Uterus (tissue), 2 donors: ENCODE data around the gene CACNA2D2.

ENCODE experiments used
- POLR2A ChIP-seq, 2 donors: fragments of 450-650 bp; IDR thresholded peaks; one replicate each; pipeline ENCODE4 v1.6.1; 2016; ENCODE audit warnings: antibody characterized with exemption in 2 of 2, mild to moderate bottlenecking in 1 of 2, moderate library complexity in 1 of 2
- TF ChIP-seq, protein P1 (sequence below), 4 experiments: fragments of 200-600 bp in 2 of 4; fragments of 450-650 bp in 2 of 4; sonication (generic) in 2 of 4; IDR thresholded peaks; one replicate each; pipeline ENCODE4 v1.5.1; 2016 to 2019; ENCODE audit warnings: antibody characterized with exemption in 4 of 4, mild to moderate bottlenecking in 2 of 4, moderate library complexity in 1 of 4

GRCh38 chr3:50369012-50369670, 134.3 kb downstream of the CACNA2D2 start:
- no peak for TF ChIP-seq POLR2A (IDR thresholded peaks at IDR 0.05)
- TF ChIP-seq, protein P1, sequence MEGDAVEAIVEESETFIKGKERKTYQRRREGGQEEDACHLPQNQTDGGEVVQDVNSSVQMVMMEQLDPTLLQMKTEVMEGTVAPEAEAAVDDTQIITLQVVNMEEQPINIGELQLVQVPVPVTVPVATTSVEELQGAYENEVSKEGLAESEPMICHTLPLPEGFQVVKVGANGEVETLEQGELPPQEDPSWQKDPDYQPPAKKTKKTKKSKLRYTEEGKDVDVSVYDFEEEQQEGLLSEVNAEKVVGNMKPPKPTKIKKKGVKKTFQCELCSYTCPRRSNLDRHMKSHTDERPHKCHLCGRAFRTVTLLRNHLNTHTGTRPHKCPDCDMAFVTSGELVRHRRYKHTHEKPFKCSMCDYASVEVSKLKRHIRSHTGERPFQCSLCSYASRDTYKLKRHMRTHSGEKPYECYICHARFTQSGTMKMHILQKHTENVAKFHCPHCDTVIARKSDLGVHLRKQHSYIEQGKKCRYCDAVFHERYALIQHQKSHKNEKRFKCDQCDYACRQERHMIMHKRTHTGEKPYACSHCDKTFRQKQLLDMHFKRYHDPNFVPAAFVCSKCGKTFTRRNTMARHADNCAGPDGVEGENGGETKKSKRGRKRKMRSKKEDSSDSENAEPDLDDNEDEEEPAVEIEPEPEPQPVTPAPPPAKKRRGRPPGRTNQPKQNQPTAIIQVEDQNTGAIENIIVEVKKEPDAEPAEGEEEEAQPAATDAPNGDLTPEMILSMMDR (IDR thresholded peaks at IDR 0.05), result no peak
